ENCODE data around the gene CASP1. TPM values are rescaled to one million over a fixed set of nuclear protein-coding genes. Genes with fewer than 3 reads are reported as not detected.

The CASP1 gene
- total RNA-seq, 2 experiments from 2014 or later: 31.9 to 32.4 TPM

GRCh38 chr11:104979839-104980238 lies 55.1 kb downstream of the CASP1 start:
- DNase-seq: no peak
- H3K9me3 Mint-ChIP-seq: no peaks in the 10 kb centered on the region
- ATAC-seq: no peak
- intact Hi-C loops (cut with micrococcal nuclease): no loop called here
- H3K4me3 Mint-ChIP-seq: no peak overlapping the region
- no peaks in the 10 kb centered on the region for H3K4me1 Mint-ChIP-seq (ENCODE audit: low read depth)
- TF ChIP-seq, protein P1, sequence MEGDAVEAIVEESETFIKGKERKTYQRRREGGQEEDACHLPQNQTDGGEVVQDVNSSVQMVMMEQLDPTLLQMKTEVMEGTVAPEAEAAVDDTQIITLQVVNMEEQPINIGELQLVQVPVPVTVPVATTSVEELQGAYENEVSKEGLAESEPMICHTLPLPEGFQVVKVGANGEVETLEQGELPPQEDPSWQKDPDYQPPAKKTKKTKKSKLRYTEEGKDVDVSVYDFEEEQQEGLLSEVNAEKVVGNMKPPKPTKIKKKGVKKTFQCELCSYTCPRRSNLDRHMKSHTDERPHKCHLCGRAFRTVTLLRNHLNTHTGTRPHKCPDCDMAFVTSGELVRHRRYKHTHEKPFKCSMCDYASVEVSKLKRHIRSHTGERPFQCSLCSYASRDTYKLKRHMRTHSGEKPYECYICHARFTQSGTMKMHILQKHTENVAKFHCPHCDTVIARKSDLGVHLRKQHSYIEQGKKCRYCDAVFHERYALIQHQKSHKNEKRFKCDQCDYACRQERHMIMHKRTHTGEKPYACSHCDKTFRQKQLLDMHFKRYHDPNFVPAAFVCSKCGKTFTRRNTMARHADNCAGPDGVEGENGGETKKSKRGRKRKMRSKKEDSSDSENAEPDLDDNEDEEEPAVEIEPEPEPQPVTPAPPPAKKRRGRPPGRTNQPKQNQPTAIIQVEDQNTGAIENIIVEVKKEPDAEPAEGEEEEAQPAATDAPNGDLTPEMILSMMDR (IDR thresholded peaks at IDR 0.05): no peak
- H3K27ac Mint-ChIP-seq: no peak overlapping the region
- ChIA-PET POLR2A (no interaction called here), CTCF (no interaction called here)
- no peaks in the 10 kb centered on the region for H3K27me3 Mint-ChIP-seq
- H3K36me3 Mint-ChIP-seq (ENCODE audit: low read depth): no peaks in the 10 kb centered on the region

Other genes with a start within 250 kb of the CASP1 start
- gene CASP12, start 136.7 kb downstream of the CASP1 start, total RNA-seq: not detected
- gene CASP4, start 66.6 kb downstream of the CASP1 start, total RNA-seq: 10 to 100 TPM; 39.6 to 42.9 TPM
- not detected for gene CASP5, start 12.0 kb downstream of the CASP1 start, total RNA-seq
- 10 to 100 TPM; 13.1 to 15.2 TPM for gene CARD16, start 10.2 kb upstream of the CASP1 start, total RNA-seq
- not detected for gene CARD18, start 104.6 kb upstream of the CASP1 start, total RNA-seq